Measurements from ENCODE around the gene ANKRD10.

The ANKRD10 gene

GRCh38 chr13:110914331-110915056 is 375 bp downstream of the ANKRD10 start:
- DNase-seq: peak; percentile 90

DNA sequence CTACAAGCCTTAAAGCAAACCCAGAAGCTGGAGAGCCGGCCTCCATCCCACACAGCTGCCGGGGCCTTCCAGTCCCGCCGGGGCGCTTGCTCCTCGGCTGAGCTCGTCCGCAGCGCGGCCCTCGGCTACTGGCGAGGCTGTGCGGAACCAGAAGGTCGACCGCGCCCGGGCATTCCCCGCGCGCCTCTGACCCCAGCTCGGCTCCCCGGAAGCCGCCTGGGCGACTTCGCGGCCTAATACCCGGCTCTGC is 863 bp downstream of the ANKRD10 start:
- no peak for DNase-seq

DNA sequence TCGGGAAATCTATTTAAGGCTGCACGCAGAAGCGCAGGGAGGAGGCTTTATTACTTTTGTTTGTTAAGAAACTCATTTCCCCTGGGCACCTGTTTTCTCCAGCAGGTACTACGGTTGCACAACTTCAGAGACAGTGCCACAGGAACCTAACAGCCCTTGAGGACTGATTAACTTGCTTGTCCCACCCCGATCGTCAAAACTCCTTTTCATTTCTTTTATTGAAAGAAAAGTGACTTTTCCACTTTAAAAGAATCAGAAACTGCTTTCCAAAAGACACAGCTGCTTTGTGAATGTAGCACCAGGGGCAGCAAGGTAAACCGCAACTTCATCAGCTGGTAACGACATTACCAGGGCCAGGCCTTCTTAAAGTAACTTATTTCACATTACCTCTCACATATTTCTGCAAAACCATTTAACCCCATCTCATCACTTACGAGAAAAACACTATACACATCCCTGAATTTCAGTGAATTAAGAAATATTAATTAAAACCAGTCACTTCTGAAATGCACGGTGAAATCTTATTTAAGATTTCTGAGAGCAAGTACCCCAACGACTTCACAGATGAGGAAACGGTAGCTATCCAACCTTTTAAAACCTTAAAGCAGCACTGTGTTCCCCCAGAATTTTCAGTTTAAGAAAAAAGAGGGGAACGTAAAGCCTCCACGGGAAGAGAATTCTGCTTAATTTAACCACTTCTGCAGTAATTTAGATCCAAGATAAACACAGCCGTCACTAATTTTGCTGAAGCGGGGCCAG is 1.4 kb downstream of the ANKRD10 start:
- no peak for DNase-seq

DNA sequence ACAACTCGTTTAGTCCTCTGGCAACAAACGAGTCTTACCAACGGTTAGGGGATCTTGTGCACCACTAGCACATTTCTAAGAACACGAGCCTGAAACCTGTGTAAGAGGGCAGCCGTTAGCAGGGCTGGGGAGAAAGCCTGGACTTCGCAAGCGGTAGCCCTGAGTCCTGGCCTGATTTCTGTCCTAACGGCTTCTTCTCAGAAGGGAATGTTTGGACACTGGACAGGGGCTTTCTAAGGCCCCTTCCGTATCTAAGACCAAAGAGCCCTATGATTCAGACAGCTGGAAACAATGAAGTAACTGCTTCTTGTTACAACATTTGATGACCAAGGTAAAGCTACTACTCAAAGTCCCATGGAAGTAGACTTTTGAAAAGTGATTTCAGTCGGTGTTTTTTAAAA is 2.2 kb downstream of the ANKRD10 start:
- no peak for DNase-seq

- no peak for DNase-seq
Observed at GRCh38 chr13:110911880-110912279, 3.0 kb downstream of the ANKRD10 start.

DNA sequence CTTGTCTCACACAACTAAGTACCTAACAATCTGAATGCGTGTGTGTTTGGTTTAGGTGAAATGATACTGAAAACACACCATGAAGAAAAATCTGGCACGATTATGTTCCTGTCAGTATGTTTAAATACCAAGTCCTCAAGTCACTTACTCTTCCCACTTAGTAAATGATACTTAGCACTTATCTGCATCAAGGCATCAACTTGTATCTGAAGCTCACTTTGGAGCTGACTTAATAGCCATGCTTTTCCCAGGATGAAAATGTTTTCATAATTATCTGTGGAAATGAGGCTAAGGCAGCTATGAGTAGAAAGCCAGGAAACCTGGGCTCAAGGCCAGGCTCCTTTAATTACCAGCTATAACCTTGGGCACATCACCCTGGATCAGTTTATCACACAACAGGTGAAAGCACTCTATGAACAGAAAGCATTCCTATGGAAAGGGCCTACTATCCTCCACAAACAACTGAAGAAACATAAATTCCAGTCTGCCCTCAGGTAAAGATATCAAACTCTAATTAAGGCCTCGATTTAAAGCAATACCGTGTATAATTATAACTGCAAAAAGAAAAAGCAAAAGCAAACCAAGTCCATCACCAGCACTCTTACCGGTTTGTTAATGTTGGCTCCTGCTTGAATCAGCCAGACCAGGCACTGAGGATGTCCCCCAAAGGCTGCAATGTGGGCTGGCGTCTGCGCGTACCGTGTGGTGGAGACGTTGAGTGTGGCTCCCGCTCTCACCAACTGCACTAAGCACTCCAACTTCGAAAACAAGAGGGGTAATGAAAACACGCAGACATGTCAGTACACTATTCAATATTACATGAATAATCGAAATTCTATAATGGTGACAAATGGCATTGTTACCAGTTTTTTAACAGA is 4.6 kb downstream of the ANKRD10 start:
- DNase-seq: no peak

DNA sequence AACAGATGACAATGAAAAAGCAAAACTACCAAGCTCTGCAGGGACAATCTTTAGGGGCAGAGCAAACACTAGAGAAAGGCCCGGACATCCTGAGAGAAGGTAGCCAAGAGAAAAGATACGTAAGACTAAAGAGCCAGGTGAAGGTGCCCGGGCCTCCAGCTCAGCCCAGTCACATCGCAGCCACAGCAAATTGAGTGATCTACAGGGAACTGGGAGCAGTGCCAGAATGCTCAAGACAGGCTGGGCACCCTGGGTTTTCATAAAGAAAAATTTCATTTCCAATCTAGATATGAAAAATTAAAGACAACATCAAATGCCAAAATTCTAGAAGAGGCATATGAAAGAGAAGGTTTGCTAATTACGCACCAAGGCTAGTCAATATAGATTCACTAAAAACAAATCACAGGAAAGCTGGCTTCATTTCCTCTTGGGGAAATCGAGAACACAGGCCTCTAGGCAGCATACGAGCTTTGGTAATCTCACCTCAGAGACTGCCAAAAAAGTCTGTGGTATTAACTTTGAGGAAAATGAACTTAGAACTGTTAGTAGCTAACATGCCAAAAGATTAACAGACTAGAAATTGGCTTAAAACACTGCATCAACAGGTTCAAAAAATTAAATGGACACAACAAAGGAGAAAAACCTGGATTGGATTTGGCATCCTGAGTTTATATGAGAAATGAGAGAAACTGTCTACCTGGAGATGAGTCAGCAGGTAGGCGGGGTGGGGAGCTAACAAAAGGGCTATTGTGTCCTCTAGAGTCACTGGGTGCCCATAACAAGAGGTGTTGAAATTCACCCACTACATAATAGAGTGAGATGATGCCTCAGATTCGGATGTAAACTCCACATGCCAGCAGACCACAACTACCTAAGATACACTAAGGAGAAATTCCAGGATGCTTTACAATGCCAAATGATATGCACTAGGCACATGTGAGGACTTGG is 6.6 kb downstream of the ANKRD10 start:
- no peak for DNase-seq

- DNase-seq: no peak
Observed at GRCh38 chr13:110907301-110907700, 7.6 kb downstream of the ANKRD10 start.

- no peak for DNase-seq
Observed at GRCh38 chr13:110904748-110905147, 10.1 kb downstream of the ANKRD10 start.

DNA sequence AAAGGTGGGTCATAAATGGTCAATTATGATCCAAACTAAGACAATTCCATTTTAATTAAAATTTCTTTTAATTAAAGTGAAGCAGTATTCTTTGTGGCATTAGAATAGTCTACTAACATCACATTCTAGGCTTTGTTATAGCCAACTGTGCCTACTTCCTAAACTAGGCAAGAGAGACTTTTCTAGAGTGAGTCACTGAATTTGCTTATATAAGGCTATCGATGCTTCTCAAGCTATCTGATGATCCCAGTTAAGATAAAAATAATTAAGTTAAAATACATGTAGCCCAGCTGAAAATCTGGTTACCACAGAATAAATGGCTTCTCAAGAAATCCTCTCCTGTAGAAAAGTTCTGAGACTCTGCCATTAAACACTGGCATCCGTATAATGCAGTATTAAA is 12.5 kb downstream of the ANKRD10 start:
- DNase-seq: no peak

GRCh38 chr13:110897521-110897920 is 17.3 kb downstream of the ANKRD10 start:
- no peak for DNase-seq

- no peak for DNase-seq
Observed at GRCh38 chr13:110897014-110897413, 17.9 kb downstream of the ANKRD10 start.

DNA sequence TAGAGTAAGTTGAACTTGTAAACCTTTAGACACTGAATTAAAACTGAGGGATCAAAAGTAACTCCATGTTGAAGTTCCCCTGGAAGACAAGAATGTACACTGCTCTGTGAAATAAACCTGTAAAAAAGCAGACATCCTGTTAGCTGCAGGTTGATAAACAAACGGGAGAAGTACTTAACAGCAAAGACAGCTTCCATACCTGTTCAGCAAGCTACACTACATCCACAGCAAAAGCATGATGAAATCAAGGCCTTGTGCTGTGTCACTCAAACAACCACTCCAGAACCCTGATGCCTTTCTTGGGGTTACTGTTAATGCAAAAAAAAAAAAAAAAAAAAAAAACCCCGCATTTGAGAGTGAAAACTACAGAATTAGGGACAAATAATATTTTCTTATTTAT is 20.8 kb downstream of the ANKRD10 start:
- no peak for DNase-seq

GRCh38 chr13:110893571-110893970 is 21.3 kb downstream of the ANKRD10 start:
- no peak for DNase-seq

DNA sequence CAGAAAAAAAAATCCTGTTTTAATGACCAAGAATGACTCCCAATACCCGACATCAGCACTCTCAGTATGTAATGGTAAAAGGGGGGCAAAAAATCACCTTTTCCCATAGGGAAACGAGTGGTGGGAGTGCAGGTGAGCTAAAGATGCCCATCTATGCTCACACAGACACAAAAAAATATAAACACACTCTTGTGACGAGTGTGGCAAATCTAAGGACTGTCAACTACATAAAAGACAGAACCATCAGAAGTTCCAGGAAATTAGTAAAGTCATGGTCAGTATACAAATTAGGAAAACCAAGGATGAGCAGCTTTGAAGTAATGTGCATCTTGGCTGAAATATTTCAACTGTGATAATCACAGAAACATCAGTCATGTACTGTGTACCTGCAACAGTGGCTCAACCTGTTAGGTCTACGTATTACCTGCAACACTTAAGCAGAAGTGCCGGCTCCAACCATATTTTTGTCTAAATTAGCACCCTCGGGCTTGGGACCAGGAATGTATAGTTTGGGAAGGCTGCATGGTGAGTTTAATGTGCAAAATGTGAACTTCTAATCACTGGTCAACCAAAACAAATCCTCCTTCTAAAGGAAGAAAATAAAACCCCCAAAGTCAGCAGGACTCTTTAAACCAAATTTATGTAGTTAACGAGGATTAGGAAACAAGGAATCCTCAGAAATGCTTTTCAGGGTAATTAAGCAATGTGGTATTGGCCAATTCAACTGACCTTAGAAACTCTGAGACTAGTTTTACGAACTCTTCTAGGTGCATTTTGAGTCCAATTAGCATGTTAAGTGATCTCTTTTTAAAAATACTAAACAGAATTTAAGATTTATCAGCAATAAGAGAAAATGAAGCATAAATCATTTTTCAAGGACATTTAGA is 24.3 kb downstream of the ANKRD10 start:
- DNase-seq: no peak

- DNase-seq: no peak
Observed at GRCh38 chr13:110888390-110888789, 26.5 kb downstream of the ANKRD10 start.

DNA sequence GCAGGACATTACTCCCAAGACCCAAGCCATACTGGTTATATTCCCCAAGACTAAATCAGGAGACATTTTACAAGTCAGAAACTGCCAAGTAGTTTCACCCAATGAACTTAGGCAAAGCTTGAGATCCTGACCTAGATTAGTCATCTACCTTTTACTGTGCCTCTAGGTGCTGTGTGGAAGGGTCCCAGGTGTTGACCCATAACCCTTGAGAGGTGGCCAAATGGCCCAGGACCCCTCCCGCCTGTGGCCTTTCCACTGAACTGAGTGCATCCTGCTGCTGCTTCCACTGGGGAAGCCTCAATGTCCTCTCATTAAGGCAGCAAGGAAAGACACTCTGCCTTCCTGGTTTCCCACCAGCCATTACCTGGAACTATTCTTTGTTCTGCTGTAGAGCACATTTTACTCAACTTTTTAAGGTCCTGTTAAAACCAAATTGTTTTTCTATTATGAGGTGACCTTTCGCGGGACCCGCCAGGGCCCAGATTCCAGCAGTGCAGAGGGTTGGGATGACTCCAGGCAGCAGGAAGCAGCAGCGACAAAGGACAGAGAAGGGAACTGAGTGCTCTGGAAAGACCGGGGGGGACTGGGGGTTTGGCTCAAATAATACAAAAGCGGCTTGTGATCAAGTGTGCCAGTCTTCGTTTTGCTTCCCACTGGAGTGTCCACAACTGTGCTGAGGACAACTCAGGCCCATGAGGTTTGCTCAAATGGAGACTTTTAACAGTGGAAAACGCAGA is 27.1 kb downstream of the ANKRD10 start:
- no peak for DNase-seq

GRCh38 chr13:110886870-110887596 is 27.8 kb downstream of the ANKRD10 start:
- DNase-seq: no peak

- DNase-seq: no peak
Observed at GRCh38 chr13:110885966-110886869, 28.7 kb downstream of the ANKRD10 start.

Data from activated effector memory CD4-positive, alpha-beta T cell treated with anti-CD3 and anti-CD28 coated beads, Interleukin-2, amount 50 U/mL, for 16 hours (primary cell).